IMR-90 (cell line): ENCODE measurements around the gene NISCH. TPM values are rescaled to one million over a fixed set of nuclear protein-coding genes. Genes with fewer than 3 reads are reported as not detected.

Experiments
- ATAC-seq: fragments of 200-7000 bp; cut with Tn5 transposase; 2 replicates; pipeline ENCODE4 v1.9.1; 2020; ENCODE audit warnings: low read depth, mild to moderate bottlenecking, moderate library complexity
- BruUV-seq: library from RNA; stranded (reverse); fragments of 400-500 nt; replicated peaks from 2 replicates; lab custom pipeline; 2021; lab: Mats Ljungman, UMichigan
- CTCF ChIA-PET: fragments of 300-600 bp; formaldehyde crosslinking; extraction: SDS; loops from one replicate; lab custom pipeline; 2021; ENCODE audit warnings: antibody characterized with exemption; lab: Yijun Ruan, JAX
- POLR2A ChIA-PET: fragments of 300-600 bp; sonication (Branson Sonifier 250); formaldehyde crosslinking; loops from one replicate; lab custom pipeline; 2022; ENCODE audit warnings: antibody characterized with exemption; ENCODE audit not compliant: unreplicated experiment; lab: Charles Lee
- DNase-seq: peaks from one replicate; pipeline ENCODE4 v3.0.0; 2013
- H2AFZ ChIP-seq: replicated peaks from 2 replicates; pipeline ENCODE3; 2013; ENCODE audit warnings: low read length, mild to moderate bottlenecking; ENCODE audit not compliant: poor library complexity
- H2AK5ac ChIP-seq: 2 replicates; pipeline ENCODE4 v1.6.1; 2013; ENCODE audit warnings: low read depth, low read length, inconsistent platforms
- H2AK9ac ChIP-seq: replicated peaks from 2 replicates; pipeline ENCODE3; 2013; ENCODE audit warnings: mild to moderate bottlenecking, low read depth, low read length, moderate library complexity; ENCODE audit not compliant: poor library complexity
- H2BK120ac ChIP-seq: 2 replicates; pipeline ENCODE4 v1.6.1; 2013; ENCODE audit warnings: low read depth, low read length, inconsistent platforms
- H2BK15ac ChIP-seq: 3 replicates; pipeline ENCODE4 v1.6.1; 2013; ENCODE audit warnings: low read depth, low read length, inconsistent platforms
- H2BK20ac ChIP-seq: 2 replicates; pipeline ENCODE4 v1.6.1; 2013; ENCODE audit warnings: low read depth, mild to moderate bottlenecking, inconsistent platforms, low read length, moderate library complexity
- H2BK5ac ChIP-seq: 2 replicates; pipeline ENCODE4 v1.6.1; 2013; ENCODE audit warnings: mild to moderate bottlenecking, low read depth, low read length, inconsistent platforms; ENCODE audit not compliant: poor library complexity, severe bottlenecking
- H3K14ac ChIP-seq: replicated peaks from 2 replicates; pipeline ENCODE4 v1.6.1; 2013; ENCODE audit warnings: low read depth, low read length, inconsistent platforms
- H3K18ac ChIP-seq: 2 replicates; pipeline ENCODE4 v1.6.1; 2013; ENCODE audit warnings: low read depth, low read length, control low read depth
- H3K23ac ChIP-seq: 2 replicates; pipeline ENCODE4 v1.6.1; 2013; ENCODE audit warnings: low read depth, low read length, inconsistent platforms
- H3K27ac ChIP-seq: 2 replicates; pipeline ENCODE4 v1.5.1; 2013; ENCODE audit warnings: mild to moderate bottlenecking, control low read depth, low read length; ENCODE audit not compliant: insufficient read depth
- H3K27me3 ChIP-seq: 2 replicates; pipeline ENCODE4 v1.6.1; 2013; ENCODE audit warnings: low read length; ENCODE audit not compliant: control insufficient read depth, insufficient read depth
- H3K36me3 ChIP-seq: 2 replicates; pipeline ENCODE4 v1.6.1; 2013; ENCODE audit warnings: low read length, mixed read lengths; ENCODE audit not compliant: control insufficient read depth, insufficient read depth
- H3K4ac ChIP-seq: 2 replicates; pipeline ENCODE4 v1.6.1; 2013; ENCODE audit warnings: low read depth, low read length, inconsistent platforms
- H3K4me1 ChIP-seq: 2 replicates; pipeline ENCODE4 v1.6.1; 2013; ENCODE audit warnings: low read length, mixed read lengths; ENCODE audit not compliant: control insufficient read depth, insufficient read depth
- H3K4me2 ChIP-seq: 2 replicates; pipeline ENCODE4 v1.6.1; 2013; ENCODE audit warnings: low read depth, mild to moderate bottlenecking, control low read depth, low read length, moderate library complexity
- H3K4me3 ChIP-seq: 2 replicates; pipeline ENCODE4 v1.5.1; 2013; ENCODE audit warnings: low read depth, mild to moderate bottlenecking, control low read depth, low read length, moderate library complexity; ENCODE audit not compliant: insufficient read depth
- H3K56ac ChIP-seq: 2 replicates; pipeline ENCODE4 v1.6.1; 2013; ENCODE audit warnings: low read length, inconsistent platforms; ENCODE audit not compliant: insufficient read depth; ENCODE audit errors: extremely low read depth
- H3K79me1 ChIP-seq, 2 experiments: 2 replicates each; pipeline ENCODE4 v1.6.1; 2013; ENCODE audit warnings: low read length in 2 of 2, inconsistent platforms in 1 of 2, low read depth in 1 of 2
- H3K9ac ChIP-seq: 2 replicates; pipeline ENCODE4 v1.6.1; 2013; ENCODE audit warnings: low read depth, low read length, control low read depth
- H3K9me1 ChIP-seq: 2 replicates; pipeline ENCODE4 v1.6.1; 2013; ENCODE audit warnings: low read length, inconsistent platforms; ENCODE audit not compliant: insufficient read depth
- H3K9me3 ChIP-seq: 2 replicates; pipeline ENCODE4 v1.6.1; 2013; ENCODE audit warnings: low read length; ENCODE audit not compliant: control insufficient read depth, insufficient read depth
- H4K20me1 ChIP-seq: 2 replicates; pipeline ENCODE4 v1.6.1; 2013; ENCODE audit warnings: low read length, inconsistent platforms; ENCODE audit not compliant: insufficient read depth
- H4K5ac ChIP-seq: 2 replicates; pipeline ENCODE4 v1.6.1; 2013; ENCODE audit warnings: mild to moderate bottlenecking, low read depth, low read length, control low read depth
- H4K8ac ChIP-seq, 2 experiments: 2 replicates each; pipeline ENCODE4 v1.6.1; 2013; ENCODE audit warnings: low read depth in 2 of 2, low read length in 2 of 2, control low read depth in 1 of 2, inconsistent platforms in 1 of 2
- H4K91ac ChIP-seq: 2 replicates; pipeline ENCODE4 v1.6.1; 2013; ENCODE audit warnings: low read depth, low read length, inconsistent platforms; ENCODE audit not compliant: insufficient read depth
- MAZ ChIP-seq: IDR thresholded peaks from 2 replicates; pipeline ENCODE4 v1.6.1; 2012; ENCODE audit warnings: low read depth, mild to moderate bottlenecking, low read length, improper control_type of control experiment, moderate library complexity, borderline replicate concordance
- USF2 ChIP-seq: fragments of 150-350 bp; IDR thresholded peaks from 2 replicates; pipeline ENCODE4 v1.6.1; 2017; ENCODE audit warnings: mild to moderate bottlenecking, antibody characterized with exemption, low read length, low read depth
- WGBS, 2 experiments: methylation state at CpG; one replicate each; pipeline versions ENCODE4 v1.1.5 to v1.1.7; 2013; ENCODE audit warnings: missing lambda C conversion rate in 2 of 2; ENCODE audit not compliant: insufficient read length in 1 of 2; ENCODE audit errors: extremely low coverage in 2 of 2; 5-methylcytosine and 5-hydroxymethylcytosine counted together
- dilution Hi-C: fragments of 300-500 bp; cut with HindIII; formaldehyde crosslinking; loops from one replicate; pipeline ENCODE4 v1.14.3; 2018; ENCODE audit warnings: low sequenced_read_pairs; ENCODE audit not compliant: unreplicated experiment
- in situ Hi-C: fragments of 300-500 bp; cut with MboI; formaldehyde crosslinking; loops from 3 replicates; pipeline ENCODE4 v1.14.3; 2019; ENCODE audit warnings: low sequenced_read_pairs, inconsistent platforms, mixed read lengths
- intact Hi-C: fragments of 100-400 bp; cut with micrococcal nuclease; formaldehyde crosslinking; loops from 2 replicates; pipeline ENCODE4 v1.10.0; 2022
- polyA plus RNA-seq, 3 experiments: library from polyadenylated mRNA; depleted of rRNA; stranded (reverse); fragments of >200 nt; gene quantifications; 2 replicates each; pipeline ENCODE4 v1.2.3, GENCODE V29; 2012; ENCODE audit warnings: low replicate concordance in 1 of 3
- total RNA-seq: library from RNA; depleted of rRNA; stranded (reverse); fragments of >200 nt; gene quantifications from 2 replicates; pipeline ENCODE4 v1.2.3, GENCODE V29; 2012

Gene NISCH
- total and polyA plus RNA-seq, 2 of the 4 experiments (the other 2 are of a cell fraction) = 36.9 to 86.0 TPM

- Histone ChIP-seq H3K4ac (no peak overlapping the region), H3K4me2 (no peak overlapping the region), H4K91ac (no peak overlapping the region), H3K9ac (no peak overlapping the region), H3K56ac (no peak overlapping the region), H3K4me3 (no peak overlapping the region), H4K8ac (no peak overlapping the region), H3K18ac (no peak overlapping the region), H3K4me1 (no peaks in the 10 kb centered on the region; the same call in 1 of the 2 replicates), H2BK15ac (no peak overlapping the region), H2BK20ac (no peak overlapping the region), H3K23ac (no peak overlapping the region), H2AK9ac (no peak overlapping the region), H3K36me3 (no peaks in the 10 kb centered on the region), H4K5ac (no peak overlapping the region), H2BK120ac (no peak overlapping the region), H2AK5ac (no peak overlapping the region), H3K14ac (no peak overlapping the region), H3K9me3 (no peaks in the 10 kb centered on the region), H2BK5ac (no peak overlapping the region), H3K27me3 (peaks cover 56% of the 10 kb centered on the region), H2AFZ (peak overlapping the region; percentile 62), H3K79me1 (no peaks in the 10 kb centered on the region), H3K27ac (no peak overlapping the region), H4K20me1 (no peaks in the 10 kb centered on the region; the same call in 1 of the 2 replicates), H3K9me1 (0 out of 2 replicates have a peak, but pooled peaks cover 3% of the 10 kb centered on the region)
- BruUV-seq = no TSS peak
- no peak for ATAC-seq
- no peak for DNase-seq
- TF ChIP-seq MAZ = no peak
- TF ChIP-seq USF2 = 0 out of 2 replicates have a peak, but pooled peaks have one; percentile 15
- CTCF ChIA-PET = no interaction called here
- POLR2A ChIA-PET = no interaction called here
- intact Hi-C loops = no loop called here
- in situ Hi-C loops = no loop called here
- 40% methylated on average over 2 of the region's 17 CpGs; no CpG with 5 or more reads in 1 of the 2 experiments for WGBS, 2 experiments
- dilution Hi-C loops = no loop called here
Measured at GRCh38 chr3:52512727-52513126, 57.3 kb downstream of the NISCH start.
